ENCODE results near the gene REX1BD.
A peak's percentile ranks its signal among the peaks of the same experiment; 100 is the strongest.
"Not testable (repeated sequence)": the region's sequence is repeated elsewhere in the genome, so short reads cannot be mapped to it uniquely, and the experiment has no call there.

REX1BD gene

DNA sequence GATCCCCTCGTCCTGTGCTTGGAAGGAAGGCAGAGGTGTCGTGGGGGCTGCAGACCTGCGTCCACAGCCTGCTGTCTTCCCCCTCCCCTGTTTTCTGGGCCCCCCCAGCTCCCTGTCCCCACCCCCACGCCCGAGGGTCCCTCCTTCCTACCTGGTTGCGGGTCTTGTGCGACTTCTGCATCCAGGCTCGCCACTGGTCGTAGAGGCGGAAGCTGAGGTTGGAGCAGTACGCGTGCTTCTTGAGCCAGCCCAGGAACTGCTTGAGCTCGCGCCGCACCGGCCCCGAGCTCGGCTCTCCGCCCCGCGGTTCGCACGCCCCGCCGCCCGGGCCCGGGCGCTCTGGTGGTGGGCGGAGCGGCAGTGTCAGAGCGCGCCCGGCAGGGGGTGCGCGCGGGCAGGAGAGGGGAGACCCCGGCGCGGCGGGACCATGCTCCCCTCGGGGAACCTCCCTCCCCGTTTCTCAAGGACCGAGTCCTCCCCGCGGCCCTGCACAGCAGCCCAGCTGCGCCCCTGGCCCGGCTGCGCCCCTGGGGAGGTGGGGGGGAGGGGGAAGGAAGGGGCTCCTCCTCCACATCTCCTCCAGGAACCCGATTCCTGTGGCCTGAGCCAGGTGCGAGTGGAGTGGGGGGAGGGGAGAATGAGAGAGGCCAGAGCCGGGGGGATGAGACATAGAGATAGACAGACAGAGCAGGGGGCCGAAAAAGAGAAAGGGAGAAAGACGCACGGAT, 5.7 kb downstream of the REX1BD start:
- peak; percentile 92 for DNase-seq (ENCODE audit: extremely low spot score)
- TF ChIP-seq, protein P1, sequence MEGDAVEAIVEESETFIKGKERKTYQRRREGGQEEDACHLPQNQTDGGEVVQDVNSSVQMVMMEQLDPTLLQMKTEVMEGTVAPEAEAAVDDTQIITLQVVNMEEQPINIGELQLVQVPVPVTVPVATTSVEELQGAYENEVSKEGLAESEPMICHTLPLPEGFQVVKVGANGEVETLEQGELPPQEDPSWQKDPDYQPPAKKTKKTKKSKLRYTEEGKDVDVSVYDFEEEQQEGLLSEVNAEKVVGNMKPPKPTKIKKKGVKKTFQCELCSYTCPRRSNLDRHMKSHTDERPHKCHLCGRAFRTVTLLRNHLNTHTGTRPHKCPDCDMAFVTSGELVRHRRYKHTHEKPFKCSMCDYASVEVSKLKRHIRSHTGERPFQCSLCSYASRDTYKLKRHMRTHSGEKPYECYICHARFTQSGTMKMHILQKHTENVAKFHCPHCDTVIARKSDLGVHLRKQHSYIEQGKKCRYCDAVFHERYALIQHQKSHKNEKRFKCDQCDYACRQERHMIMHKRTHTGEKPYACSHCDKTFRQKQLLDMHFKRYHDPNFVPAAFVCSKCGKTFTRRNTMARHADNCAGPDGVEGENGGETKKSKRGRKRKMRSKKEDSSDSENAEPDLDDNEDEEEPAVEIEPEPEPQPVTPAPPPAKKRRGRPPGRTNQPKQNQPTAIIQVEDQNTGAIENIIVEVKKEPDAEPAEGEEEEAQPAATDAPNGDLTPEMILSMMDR (IDR thresholded peaks at IDR 0.05; ENCODE audit: control extremely low read depth, extremely low read depth, low read depth, missing control alignments): peak; percentile 83
- ChIA-PET POLR2A (interaction anchor here (0.7 to 1.5 kb wide), 2 partner anchors 97 to 325 kb away, joined by 3 to 6 read pairs; partner anchors contain the start of genes COPE and DDX49), CTCF (interaction anchor here (0.6 to 3.6 kb wide), 28 partner anchors 9 to 283 kb away, joined by 3 to 21 read pairs (median 4); partner anchors contain the start of genes TMEM59L and UBA52)

DNA sequence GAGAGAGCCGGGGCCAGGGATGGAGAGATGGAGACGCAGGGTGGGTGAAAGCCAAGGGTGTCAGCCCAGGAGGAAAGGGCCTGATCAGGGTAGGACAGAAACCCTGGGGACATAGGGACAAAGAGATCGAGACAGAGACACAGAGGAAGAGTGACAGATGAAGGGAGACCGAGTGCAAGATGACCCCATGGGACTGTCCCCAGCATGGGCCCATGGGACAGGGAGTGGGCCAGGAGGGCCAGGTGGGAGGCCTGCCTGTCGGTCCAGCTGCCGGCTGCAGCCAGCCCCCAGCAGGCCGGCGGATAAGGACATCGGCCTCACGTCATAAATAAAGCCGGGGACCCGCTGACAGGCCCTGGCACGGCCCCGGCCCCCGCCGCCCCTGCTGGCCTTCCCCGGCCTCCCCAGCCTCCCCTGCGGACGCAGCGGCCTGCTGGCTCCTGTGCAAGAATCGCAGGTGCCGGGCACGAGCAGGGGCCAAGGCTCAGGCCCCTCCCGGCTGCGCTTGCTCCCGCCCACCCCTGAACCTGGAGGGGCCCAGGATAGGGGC, 6.3 kb downstream of the REX1BD start:
- POLR2A ChIA-PET: interaction anchor here (0.7 to 1.5 kb wide), 2 partner anchors 96 to 324 kb away, joined by 3 to 6 read pairs; partner anchors contain the start of genes COPE and DDX49
- TF ChIP-seq, protein P1 (IDR thresholded peaks at IDR 0.05; ENCODE audit: control extremely low read depth, extremely low read depth, low read depth, missing control alignments): no peak
- no peak for DNase-seq (ENCODE audit: extremely low spot score)
- CTCF ChIA-PET: interaction anchor here (1.0 to 3.6 kb wide), 12 partner anchors 8 to 256 kb away, joined by 3 to 21 read pairs (median 6); partner anchors contain the start of gene TMEM59L

DNA sequence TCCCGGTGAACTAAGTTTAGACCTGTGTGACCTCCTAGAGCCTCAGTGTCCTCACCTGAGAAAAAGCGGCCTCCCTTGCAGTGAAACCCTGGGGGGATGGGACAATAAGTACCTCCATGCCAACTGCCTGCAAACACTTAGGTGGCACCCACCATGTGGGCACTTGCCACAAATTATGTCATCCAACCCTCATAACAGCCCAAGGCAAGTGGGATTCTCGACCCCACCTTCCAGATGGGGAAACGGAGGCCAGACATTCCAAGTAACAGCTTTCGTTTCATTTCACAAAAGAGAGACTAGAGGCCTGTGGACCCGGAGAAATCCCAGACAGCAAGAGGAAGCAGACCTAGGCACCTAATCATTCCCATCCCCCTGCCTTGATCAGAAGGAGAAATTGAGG, 6.9 kb downstream of the REX1BD start:
- DNase-seq (ENCODE audit: extremely low spot score): no peak
- TF ChIP-seq, protein P1 (IDR thresholded peaks at IDR 0.05; ENCODE audit: control extremely low read depth, extremely low read depth, low read depth, missing control alignments): no peak
- ChIA-PET CTCF (interaction anchor here (1.1 to 3.6 kb wide), 5 partner anchors 21 to 255 kb away, joined by 3 to 21 read pairs (median 3); no protein-coding TSS in a partner anchor), POLR2A (no interaction called here)

DNA sequence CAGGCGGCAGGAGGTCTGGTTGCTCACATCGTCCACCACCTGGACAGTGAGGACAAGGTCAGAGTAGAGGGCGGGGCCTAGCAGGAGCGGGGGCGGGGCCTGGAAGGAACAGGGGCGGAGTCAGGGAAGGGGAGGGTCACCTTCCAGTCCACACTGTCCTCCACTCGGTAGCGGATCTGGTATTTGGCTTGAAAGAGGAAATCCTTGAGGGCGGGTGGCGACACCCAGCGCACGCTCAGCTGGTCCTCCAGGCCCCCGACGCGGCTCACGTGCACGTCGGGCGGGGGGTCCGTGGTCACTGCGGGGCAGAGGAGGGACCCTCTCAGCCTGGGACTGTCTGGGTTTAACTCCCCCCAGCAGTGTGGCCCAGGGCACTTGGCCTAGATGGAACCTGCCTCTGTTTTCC, 8.2 kb downstream of the REX1BD start:
- no peak for DNase-seq (ENCODE audit: extremely low spot score)
- ChIA-PET CTCF (interaction anchor here (1.2 kb wide), 1 partner anchor 20 kb away, joined by 3 read pairs; no protein-coding TSS in a partner anchor), POLR2A (no interaction called here)
- TF ChIP-seq, protein P1 (IDR thresholded peaks at IDR 0.05; ENCODE audit: control extremely low read depth, extremely low read depth, low read depth, missing control alignments): no peak

DNA sequence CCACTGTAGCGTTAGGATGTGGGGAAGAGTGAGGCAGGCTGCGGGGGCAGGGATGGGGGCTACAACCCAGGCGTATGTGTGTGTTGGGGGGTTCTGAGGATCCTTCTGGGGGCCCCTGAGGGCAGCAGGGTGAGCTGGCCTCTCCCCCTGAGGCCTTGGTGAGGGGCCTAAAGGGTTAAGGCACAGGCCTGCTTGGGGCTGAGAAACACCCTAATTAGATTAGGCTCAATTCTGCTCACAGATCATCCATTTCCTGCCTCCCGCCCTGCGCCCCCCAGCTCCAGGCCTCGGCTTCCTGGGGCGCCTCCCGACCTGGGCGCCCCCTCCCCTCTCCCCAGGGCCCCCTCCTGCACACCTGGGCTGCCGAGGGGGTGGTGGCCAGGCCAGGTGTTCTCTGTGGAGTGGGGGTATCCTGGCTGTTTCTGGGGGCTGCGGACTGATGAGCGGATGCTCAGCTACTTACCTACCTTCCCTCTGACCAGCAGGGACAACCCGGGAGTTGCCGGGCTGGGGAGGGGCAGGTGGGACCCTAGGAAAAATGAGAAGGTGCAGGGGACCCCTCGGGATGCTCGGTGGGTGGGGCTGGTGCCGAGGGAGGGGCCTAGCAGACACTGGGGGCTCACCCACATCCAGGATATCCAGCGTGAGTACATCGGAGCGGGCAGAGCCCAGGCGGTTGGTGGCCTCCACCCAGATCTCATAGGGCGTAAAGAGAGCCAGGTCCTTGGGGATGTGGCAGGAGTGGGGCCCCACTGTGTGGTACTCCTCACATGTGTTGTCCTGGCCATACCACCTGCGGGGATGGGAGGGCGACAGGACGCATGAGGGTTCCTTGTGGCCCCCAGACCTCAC, 9.4 kb downstream of the REX1BD start:
- TF ChIP-seq, protein P1 (IDR thresholded peaks at IDR 0.05; ENCODE audit: control extremely low read depth, extremely low read depth, low read depth, missing control alignments): no peak
- ChIA-PET POLR2A (no interaction called here), CTCF (interaction anchor here (1.2 kb wide), 1 partner anchor 128 kb away, joined by 3 read pairs; no protein-coding TSS in a partner anchor)
- no peak for DNase-seq (ENCODE audit: extremely low spot score)

DNA sequence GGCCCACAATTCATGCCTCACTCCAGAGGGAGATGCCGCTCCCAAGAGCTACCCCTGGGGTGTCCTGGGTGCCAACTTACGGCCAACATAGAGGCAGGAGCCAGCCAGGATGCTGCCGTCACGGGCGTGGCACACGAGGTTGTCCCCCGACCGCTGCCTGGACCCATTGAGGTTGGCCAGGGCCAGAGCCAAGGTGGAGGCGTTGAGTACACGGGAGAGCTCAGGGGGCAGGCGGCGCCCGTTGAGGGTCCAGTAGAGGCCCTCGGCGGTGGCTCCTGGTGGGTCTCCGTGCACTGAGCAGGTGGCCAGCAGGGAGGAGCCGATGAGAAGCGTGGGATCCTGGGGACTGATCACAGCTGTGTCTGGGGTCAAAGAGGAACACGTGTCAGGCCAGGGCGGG, 10.9 kb downstream of the REX1BD start:
- TF ChIP-seq, protein P1 (IDR thresholded peaks at IDR 0.05; ENCODE audit: control extremely low read depth, extremely low read depth, low read depth, missing control alignments): no peak
- DNase-seq (ENCODE audit: extremely low spot score): no peak
- CTCF ChIA-PET: interaction anchor here (1.1 to 1.7 kb wide), 2 partner anchors 10 to 247 kb away, joined by 4 to 7 read pairs; no protein-coding TSS in a partner anchor
- POLR2A ChIA-PET: no interaction called here

DNA sequence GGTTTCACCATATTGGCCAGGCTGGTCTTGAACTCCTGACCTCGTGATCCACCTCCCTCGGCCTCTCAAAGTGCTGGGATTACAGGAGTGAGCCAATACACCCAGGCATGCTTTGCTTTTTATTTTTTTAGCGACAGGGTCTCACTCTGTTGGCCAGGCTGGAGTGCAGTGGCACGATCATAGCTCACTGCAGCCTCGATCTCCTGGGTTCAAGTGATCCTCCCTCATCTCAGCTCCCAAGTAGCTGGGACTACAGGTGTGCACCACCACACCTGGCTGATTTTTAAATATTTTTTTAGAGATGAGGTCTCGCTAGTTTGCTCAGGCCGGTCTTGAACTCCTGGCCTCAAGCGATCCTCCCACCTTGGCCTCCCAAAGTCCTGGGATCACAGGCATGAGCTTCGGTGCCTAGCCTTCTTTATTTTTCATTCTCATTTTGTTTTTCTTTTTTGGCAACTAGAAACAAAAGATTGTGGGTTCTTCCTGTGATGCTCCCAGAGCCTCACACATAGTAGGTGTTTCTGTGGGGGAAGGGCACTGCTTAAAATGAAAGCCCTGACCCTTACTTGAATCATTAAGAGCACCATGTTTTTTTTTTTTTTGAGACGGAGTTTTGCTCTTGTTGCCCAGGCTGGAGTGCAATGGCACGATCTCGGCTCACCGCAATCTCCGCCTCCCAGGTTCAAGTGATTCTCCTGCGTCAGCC, 12.2 kb downstream of the REX1BD start:
- POLR2A ChIA-PET: not testable (repeated sequence)
- CTCF ChIA-PET: interaction anchor here (0.8 kb wide), 1 partner anchor 131 kb away, joined by 3 read pairs; no protein-coding TSS in a partner anchor

More for the DNA sequence above, 12.2 kb downstream of the REX1BD start:
- not testable (repeated sequence) for DNase-seq (ENCODE audit: extremely low spot score)
